Thoracic aorta (tissue), 2 donors: Measurements from ENCODE around the gene DOK1. TPM values are rescaled to one million over a fixed set of nuclear protein-coding genes. Genes with fewer than 3 reads are reported as not detected.

Experiments
- ATAC-seq: fragments of 150-250 bp; one replicate; pipeline ENCODE4 v1.8.0; 2017; ENCODE audit warnings: low read depth; ENCODE audit not compliant: insufficient number of reproducible peaks, low FRiP score
- DNase-seq: peaks from one replicate; pipeline ENCODE4 v3.0.0-alpha.2; 2020; ENCODE audit warnings: low spot score
- H3K27ac ChIP-seq, 2 donors: fragments of 200-600 bp; sonication (generic); 1 replicate in 1 of 2; 2 replicates in 1 of 2; pipeline ENCODE4 v1.5.1; 2016; ENCODE audit warnings: mild to moderate bottlenecking in 2 of 2, moderate library complexity in 2 of 2
- H3K27me3 ChIP-seq: fragments of 200-600 bp; sonication (generic); replicated peaks from 2 replicates; pipeline ENCODE4 v1.6.0; 2016; ENCODE audit warnings: mild to moderate bottlenecking; ENCODE audit not compliant: insufficient read depth
- H3K36me3 ChIP-seq: fragments of 200-600 bp; sonication (generic); one replicate; pipeline ENCODE4 v1.5.1; 2016
- H3K4me1 ChIP-seq, 2 donors: fragments of 200-600 bp; sonication (generic); 1 replicate in 1 of 2; 2 replicates in 1 of 2; pipeline versions ENCODE4 v1.5.1 to v1.6.0; 2016; ENCODE audit warnings: low read depth in 2 of 2, mild to moderate bottlenecking in 1 of 2; ENCODE audit not compliant: control insufficient read depth in 1 of 2
- H3K4me3 ChIP-seq: fragments of 200-600 bp; sonication (generic); 2 replicates; pipeline ENCODE4 v1.5.1; 2016; ENCODE audit warnings: mild to moderate bottlenecking
- H3K9me3 ChIP-seq: fragments of 200-600 bp; sonication (generic); 2 replicates; pipeline ENCODE4 v1.5.1; 2016
- CTCF ChIP-seq: fragments of 200-600 bp; sonication (generic); IDR thresholded peaks from one replicate; pipeline ENCODE4 v1.5.1; 2019; ENCODE audit warnings: antibody characterized with exemption
- total RNA-seq, 2 donors: library from RNA; depleted of rRNA; stranded (reverse); fragments of >200 nt; gene quantifications; one replicate each; pipeline versions ENCODE4 v1.1.0 to v1.2.3, GENCODE V29; 2016

DOK1 gene
- total RNA-seq, 2 donors from 2014 or later: 17.6 to 23.1 TPM

GRCh38 chr2:74510272-74510671 lies 44.2 kb upstream of the DOK1 start:
- ATAC-seq: no peak

GRCh38 chr2:74511104-74511989 lies 43.2 kb upstream of the DOK1 start:
- H3K27me3 ChIP-seq: peaks cover 43% of the 10 kb centered on the region

More at GRCh38 chr2:74510272-74510671, 44.2 kb upstream of the DOK1 start:
- TF ChIP-seq CTCF: no peak
- H3K9me3 ChIP-seq: no peaks in the 10 kb centered on the region
- H3K4me1 ChIP-seq: peaks cover 17 to 39% of the 10 kb centered on the region in 2 donors
- peaks cover 8% of the 10 kb centered on the region for H3K36me3 ChIP-seq
- no peak overlapping the region for H3K27ac ChIP-seq
- H3K4me3 ChIP-seq: no peak overlapping the region
- peaks cover 33% of the 10 kb centered on the region for H3K27me3 ChIP-seq
- DNase-seq: no peak

GRCh38 chr2:74512744-74513604 lies 41.5 kb upstream of the DOK1 start:
- Histone ChIP-seq H3K36me3 (no peaks in the 10 kb centered on the region), H3K27me3 (peaks cover 56% of the 10 kb centered on the region), H3K4me3 (no peak overlapping the region), H3K4me1 (peaks cover 11 to 32% of the 10 kb centered on the region in 2 donors), H3K9me3 (no peaks in the 10 kb centered on the region), H3K27ac (no peak overlapping the region)
- ATAC-seq: no peak
- DNase-seq: no peak
- TF ChIP-seq CTCF: no peak

More at GRCh38 chr2:74511104-74511989, 43.2 kb upstream of the DOK1 start:
- Histone ChIP-seq H3K27ac (no peak overlapping the region), H3K9me3 (no peaks in the 10 kb centered on the region), H3K4me1 (peaks cover 15 to 40% of the 10 kb centered on the region in 2 donors), H3K36me3 (no peaks in the 10 kb centered on the region), H3K4me3 (no peak overlapping the region)
- no peak for ATAC-seq
- no peak for TF ChIP-seq CTCF
- no peak for DNase-seq

DNA sequence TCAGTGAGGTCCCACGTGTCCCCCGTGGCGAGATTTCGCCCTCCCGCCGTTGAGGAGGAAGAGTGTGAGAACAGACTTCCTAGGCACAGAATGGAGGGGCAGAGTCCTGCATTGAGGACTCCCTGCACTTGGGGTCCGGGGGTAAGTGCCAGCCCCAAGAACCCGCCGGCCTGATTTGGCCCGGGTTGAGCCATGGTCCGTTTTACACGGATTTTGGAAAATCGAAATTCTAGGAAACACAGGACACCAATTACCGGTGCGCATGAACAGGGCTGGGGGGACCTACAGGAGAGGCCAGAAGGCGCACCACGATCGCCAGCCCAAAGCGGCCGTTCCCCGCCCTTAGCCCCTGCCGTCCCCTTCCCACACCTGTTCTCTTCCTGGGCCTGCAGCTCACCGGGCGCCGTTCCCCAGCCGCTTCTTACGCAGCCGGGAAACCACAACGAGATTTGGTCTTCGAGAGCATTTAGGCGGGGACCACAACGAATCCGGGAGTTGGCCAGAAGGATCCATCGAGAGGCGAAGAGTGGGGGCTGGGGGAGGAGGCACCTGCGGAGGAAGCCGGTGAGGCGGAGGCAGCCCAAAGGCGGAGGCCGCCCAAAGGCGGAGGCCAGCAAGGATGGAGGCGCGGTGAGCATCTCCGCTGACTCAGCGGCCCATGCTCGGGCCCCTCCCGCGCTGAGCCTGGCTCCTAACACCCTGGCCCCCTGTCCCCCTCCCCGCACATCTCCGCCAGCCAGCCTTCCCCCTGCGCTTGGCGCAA lies 40.7 kb upstream of the DOK1 start:
- Histone ChIP-seq H3K4me3 (peak overlapping the region; percentile 50), H3K27ac (no peak overlapping the region), H3K36me3 (no peaks in the 10 kb centered on the region), H3K27me3 (peaks cover 59% of the 10 kb centered on the region), H3K9me3 (no peaks in the 10 kb centered on the region), H3K4me1 (peaks cover 8 to 29% of the 10 kb centered on the region in 2 donors)
- ATAC-seq: no peak
- no peak for TF ChIP-seq CTCF
- DNase-seq: no peak
